WERI-Rb-1 (cell line): ENCODE results near the gene MTM1.

Experiments used
- DNase-seq: peaks from one replicate; pipeline ENCODE4 v3.0.0-alpha.2; 2020
- H3K27ac ChIP-seq: fragments of 250-450 bp; sonication (Bioruptor Pico); 2 replicates; pipeline ENCODE4 v1.5.1; 2020; ENCODE audit warnings: mild to moderate bottlenecking, moderate library complexity
- H3K27me3 ChIP-seq: fragments of 250-450 bp; sonication (Bioruptor Pico); 2 replicates; pipeline ENCODE4 v1.5.1; 2021; ENCODE audit warnings: mild to moderate bottlenecking, low read depth, moderate library complexity; ENCODE audit not compliant: insufficient read depth, severe bottlenecking
- H3K36me3 ChIP-seq: fragments of 250-450 bp; sonication (Bioruptor Pico); 2 replicates; pipeline ENCODE4 v1.5.1; 2020; ENCODE audit warnings: mild to moderate bottlenecking, moderate library complexity
- H3K4me3 ChIP-seq: 2 replicates; pipeline ENCODE4 v1.5.1; 2011; ENCODE audit warnings: low read depth, mild to moderate bottlenecking, control low read depth, low read length
- H3K9me3 ChIP-seq: fragments of 250-450 bp; sonication (Bioruptor Pico); 2 replicates; pipeline ENCODE4 v1.5.1; 2021; ENCODE audit warnings: mild to moderate bottlenecking, moderate library complexity; ENCODE audit not compliant: severe bottlenecking
- TF ChIP-seq, protein P1 (sequence below): IDR thresholded peaks from 2 replicates; pipeline ENCODE4 v1.5.1; 2011; ENCODE audit warnings: low read depth, mild to moderate bottlenecking, control low read depth, inconsistent platforms, low read length

MTM1 gene

DNA sequence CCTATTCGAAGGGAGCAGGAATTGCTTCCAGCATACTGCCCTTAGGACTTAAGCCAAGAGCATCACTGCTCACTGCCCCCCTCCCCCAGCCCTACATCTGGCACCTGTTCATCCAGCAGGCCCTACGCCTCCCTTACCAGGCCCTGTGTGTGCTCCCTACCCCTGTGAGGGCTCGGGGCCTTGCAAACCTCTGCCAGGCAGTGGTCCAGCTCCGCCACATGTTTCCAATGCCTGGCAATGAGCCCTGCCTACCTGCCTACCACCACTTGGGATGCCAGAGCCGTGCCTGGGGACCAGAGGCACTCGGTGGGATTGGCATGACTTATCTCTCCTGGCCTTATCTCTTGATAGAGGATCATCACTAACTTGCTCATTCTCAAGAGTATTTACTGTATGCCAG lies 27.5 kb upstream of the MTM1 start:
- TF ChIP-seq, protein P1, sequence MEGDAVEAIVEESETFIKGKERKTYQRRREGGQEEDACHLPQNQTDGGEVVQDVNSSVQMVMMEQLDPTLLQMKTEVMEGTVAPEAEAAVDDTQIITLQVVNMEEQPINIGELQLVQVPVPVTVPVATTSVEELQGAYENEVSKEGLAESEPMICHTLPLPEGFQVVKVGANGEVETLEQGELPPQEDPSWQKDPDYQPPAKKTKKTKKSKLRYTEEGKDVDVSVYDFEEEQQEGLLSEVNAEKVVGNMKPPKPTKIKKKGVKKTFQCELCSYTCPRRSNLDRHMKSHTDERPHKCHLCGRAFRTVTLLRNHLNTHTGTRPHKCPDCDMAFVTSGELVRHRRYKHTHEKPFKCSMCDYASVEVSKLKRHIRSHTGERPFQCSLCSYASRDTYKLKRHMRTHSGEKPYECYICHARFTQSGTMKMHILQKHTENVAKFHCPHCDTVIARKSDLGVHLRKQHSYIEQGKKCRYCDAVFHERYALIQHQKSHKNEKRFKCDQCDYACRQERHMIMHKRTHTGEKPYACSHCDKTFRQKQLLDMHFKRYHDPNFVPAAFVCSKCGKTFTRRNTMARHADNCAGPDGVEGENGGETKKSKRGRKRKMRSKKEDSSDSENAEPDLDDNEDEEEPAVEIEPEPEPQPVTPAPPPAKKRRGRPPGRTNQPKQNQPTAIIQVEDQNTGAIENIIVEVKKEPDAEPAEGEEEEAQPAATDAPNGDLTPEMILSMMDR = no peak

GRCh38 chrX:150542846-150543229 lies 25.6 kb upstream of the MTM1 start:
- no peaks in the 10 kb centered on the region for H3K36me3 ChIP-seq
- H3K9me3 ChIP-seq = no peaks in the 10 kb centered on the region
- TF ChIP-seq, protein P1 = no peak
- no peak overlapping the region for H3K4me3 ChIP-seq
- no peak for DNase-seq
- peaks cover 24% of the 10 kb centered on the region for H3K27me3 ChIP-seq
- no peak overlapping the region for H3K27ac ChIP-seq

More for the DNA sequence above, 27.5 kb upstream of the MTM1 start:
- Histone ChIP-seq H3K4me3 (no peak overlapping the region), H3K27ac (no peak overlapping the region), H3K36me3 (no peaks in the 10 kb centered on the region), H3K9me3 (peaks cover 7% of the 10 kb centered on the region), H3K27me3 (peaks cover 11% of the 10 kb centered on the region)
- no peak for DNase-seq

- no peak overlapping the region for H3K4me3 ChIP-seq
- H3K9me3 ChIP-seq = no peaks in the 10 kb centered on the region
- TF ChIP-seq, protein P1 = no peak
- peak; percentile 22 for DNase-seq
- H3K36me3 ChIP-seq = no peaks in the 10 kb centered on the region
- no peak overlapping the region for H3K27ac ChIP-seq
- peaks cover 26% of the 10 kb centered on the region for H3K27me3 ChIP-seq
These were observed 24.9 kb upstream of the MTM1 start for GRCh38 chrX:150543230-150544155.

- Histone ChIP-seq H3K27ac (no peak overlapping the region), H3K4me3 (no peak overlapping the region), H3K9me3 (no peaks in the 10 kb centered on the region), H3K27me3 (peaks cover 26% of the 10 kb centered on the region), H3K36me3 (no peaks in the 10 kb centered on the region)
- no peak for DNase-seq
- TF ChIP-seq, protein P1 = peak; percentile 18; the same call in 1 of the 2 replicates
These were observed 24.1 kb upstream of the MTM1 start for GRCh38 chrX:150544222-150544787.

GRCh38 chrX:150544835-150545770 lies 23.3 kb upstream of the MTM1 start:
- Histone ChIP-seq H3K36me3 (no peaks in the 10 kb centered on the region), H3K27ac (no peak overlapping the region), H3K9me3 (no peaks in the 10 kb centered on the region), H3K4me3 (no peak overlapping the region), H3K27me3 (peaks cover 26% of the 10 kb centered on the region)
- no peak for DNase-seq
- TF ChIP-seq, protein P1 = no peak
